Neural crest cell (in vitro differentiated cells): ENCODE measurements around the gene LBHD2. TPM values are rescaled to one million over a fixed set of nuclear protein-coding genes. Genes with fewer than 3 reads are reported as not detected.

ENCODE experiments used
- DNase-seq: peaks from one replicate; pipeline ENCODE4 v3.0.0; 2021; ENCODE audit warnings: low read depth, mixed read lengths, low spot score
- H3K27ac Mint-ChIP-seq: one replicate; pipeline ENCODE4 v1.8.0; 2021; ENCODE audit warnings: mild to moderate bottlenecking, mixed read lengths; ENCODE audit not compliant: unreplicated experiment
- H3K27me3 Mint-ChIP-seq: 2 replicates; pipeline ENCODE4 v1.8.0; 2021; ENCODE audit warnings: low read depth, mild to moderate bottlenecking, mixed read lengths
- H3K36me3 Mint-ChIP-seq: 2 replicates; pipeline ENCODE4 v1.8.0; 2021; ENCODE audit warnings: low read depth, mild to moderate bottlenecking, mixed read lengths
- H3K4me1 Mint-ChIP-seq: 2 replicates; pipeline ENCODE4 v1.8.0; 2021; ENCODE audit warnings: mixed read lengths
- H3K4me3 Mint-ChIP-seq: one replicate; pipeline ENCODE4 v1.8.0; 2021; ENCODE audit warnings: mild to moderate bottlenecking, mixed read lengths
- H3K9me3 Mint-ChIP-seq: 2 replicates; pipeline ENCODE4 v1.8.0; 2021; ENCODE audit warnings: mixed read lengths
- total RNA-seq: library from RNA; stranded (reverse); gene quantifications from 2 replicates; pipeline ENCODE4 v1.2.1, GENCODE V29; 2021
- TF ChIP-seq, protein P1 (sequence below): fragments of 200-600 bp; sonication (generic); conservative IDR thresholded peaks from 2 replicates; pipeline ENCODE4 v1.5.0; 2021; ENCODE audit warnings: antibody characterized with exemption, mild to moderate bottlenecking

The LBHD2 gene
- total RNA-seq, 1 donor from 2014 or later: not detected

DNA sequence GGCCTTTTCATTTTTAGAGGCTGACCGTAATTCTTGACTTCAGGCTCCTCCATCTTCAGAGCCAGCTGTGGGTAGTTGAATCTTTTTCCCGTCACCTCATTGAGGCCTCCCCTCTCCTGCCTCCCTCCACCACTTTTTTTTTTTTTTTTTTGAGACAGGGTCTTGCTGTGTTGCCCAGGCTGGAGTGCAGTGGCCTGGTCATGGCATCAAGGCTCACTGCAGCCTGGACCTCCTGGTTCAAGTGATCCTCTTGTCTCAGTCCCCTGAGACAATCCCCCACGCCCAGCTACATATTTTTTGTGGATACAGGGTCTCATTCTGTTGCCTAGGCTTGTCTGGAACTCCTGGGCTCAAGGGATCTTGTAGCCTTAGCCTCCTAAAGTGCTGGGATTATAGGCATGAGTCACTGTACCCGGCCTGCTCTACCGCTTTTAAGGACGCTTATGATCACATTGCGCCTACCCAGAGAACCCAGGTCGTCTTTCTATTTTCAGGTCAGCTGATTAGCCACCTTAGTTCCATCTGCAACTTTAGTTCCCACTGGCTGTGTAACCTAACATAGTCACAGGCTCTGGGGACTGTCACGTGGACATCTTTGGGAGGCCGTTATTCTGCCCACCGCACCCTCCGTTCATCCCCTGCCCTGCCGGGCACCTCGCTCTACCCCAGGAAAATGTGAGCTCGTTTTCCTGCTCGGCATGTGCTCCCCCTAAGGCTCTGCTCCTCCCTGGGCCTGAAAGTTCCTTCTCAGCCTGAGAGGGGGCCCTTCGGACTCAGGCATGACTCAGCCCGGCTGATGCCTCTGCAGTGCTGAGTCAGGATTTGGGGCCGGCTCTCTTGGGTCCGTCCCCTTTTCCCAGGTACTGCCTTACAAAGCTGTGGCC lies 52.6 kb downstream of the LBHD2 start:
- peaks cover 23% of the 10 kb centered on the region for H3K27me3 Mint-ChIP-seq
- H3K9me3 Mint-ChIP-seq: no peaks in the 10 kb centered on the region
- H3K27ac Mint-ChIP-seq: no peak overlapping the region
- H3K4me1 Mint-ChIP-seq: peaks cover 15% of the 10 kb centered on the region
- no peak overlapping the region for H3K4me3 Mint-ChIP-seq
- H3K36me3 Mint-ChIP-seq: no peaks in the 10 kb centered on the region
- TF ChIP-seq, protein P1, sequence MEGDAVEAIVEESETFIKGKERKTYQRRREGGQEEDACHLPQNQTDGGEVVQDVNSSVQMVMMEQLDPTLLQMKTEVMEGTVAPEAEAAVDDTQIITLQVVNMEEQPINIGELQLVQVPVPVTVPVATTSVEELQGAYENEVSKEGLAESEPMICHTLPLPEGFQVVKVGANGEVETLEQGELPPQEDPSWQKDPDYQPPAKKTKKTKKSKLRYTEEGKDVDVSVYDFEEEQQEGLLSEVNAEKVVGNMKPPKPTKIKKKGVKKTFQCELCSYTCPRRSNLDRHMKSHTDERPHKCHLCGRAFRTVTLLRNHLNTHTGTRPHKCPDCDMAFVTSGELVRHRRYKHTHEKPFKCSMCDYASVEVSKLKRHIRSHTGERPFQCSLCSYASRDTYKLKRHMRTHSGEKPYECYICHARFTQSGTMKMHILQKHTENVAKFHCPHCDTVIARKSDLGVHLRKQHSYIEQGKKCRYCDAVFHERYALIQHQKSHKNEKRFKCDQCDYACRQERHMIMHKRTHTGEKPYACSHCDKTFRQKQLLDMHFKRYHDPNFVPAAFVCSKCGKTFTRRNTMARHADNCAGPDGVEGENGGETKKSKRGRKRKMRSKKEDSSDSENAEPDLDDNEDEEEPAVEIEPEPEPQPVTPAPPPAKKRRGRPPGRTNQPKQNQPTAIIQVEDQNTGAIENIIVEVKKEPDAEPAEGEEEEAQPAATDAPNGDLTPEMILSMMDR: no peak
- no peak for DNase-seq

- TF ChIP-seq, protein P1: no peak
- Mint-ChIP-seq H3K27ac (no peak overlapping the region), H3K36me3 (no peaks in the 10 kb centered on the region), H3K27me3 (peaks cover 34% of the 10 kb centered on the region), H3K4me1 (peaks cover 15% of the 10 kb centered on the region), H3K9me3 (no peaks in the 10 kb centered on the region), H3K4me3 (no peak overlapping the region)
- no peak for DNase-seq
Measured at GRCh38 chr14:103137689-103138300, 53.8 kb downstream of the LBHD2 start.

GRCh38 chr14:103138301-103139131 lies 54.5 kb downstream of the LBHD2 start:
- TF ChIP-seq, protein P1: no peak
- H3K36me3 Mint-ChIP-seq: no peaks in the 10 kb centered on the region
- H3K4me1 Mint-ChIP-seq: peaks cover 15% of the 10 kb centered on the region
- H3K27ac Mint-ChIP-seq: no peak overlapping the region
- no peaks in the 10 kb centered on the region for H3K9me3 Mint-ChIP-seq
- peaks cover 37% of the 10 kb centered on the region for H3K27me3 Mint-ChIP-seq
- DNase-seq: no peak
- no peak overlapping the region for H3K4me3 Mint-ChIP-seq

DNA sequence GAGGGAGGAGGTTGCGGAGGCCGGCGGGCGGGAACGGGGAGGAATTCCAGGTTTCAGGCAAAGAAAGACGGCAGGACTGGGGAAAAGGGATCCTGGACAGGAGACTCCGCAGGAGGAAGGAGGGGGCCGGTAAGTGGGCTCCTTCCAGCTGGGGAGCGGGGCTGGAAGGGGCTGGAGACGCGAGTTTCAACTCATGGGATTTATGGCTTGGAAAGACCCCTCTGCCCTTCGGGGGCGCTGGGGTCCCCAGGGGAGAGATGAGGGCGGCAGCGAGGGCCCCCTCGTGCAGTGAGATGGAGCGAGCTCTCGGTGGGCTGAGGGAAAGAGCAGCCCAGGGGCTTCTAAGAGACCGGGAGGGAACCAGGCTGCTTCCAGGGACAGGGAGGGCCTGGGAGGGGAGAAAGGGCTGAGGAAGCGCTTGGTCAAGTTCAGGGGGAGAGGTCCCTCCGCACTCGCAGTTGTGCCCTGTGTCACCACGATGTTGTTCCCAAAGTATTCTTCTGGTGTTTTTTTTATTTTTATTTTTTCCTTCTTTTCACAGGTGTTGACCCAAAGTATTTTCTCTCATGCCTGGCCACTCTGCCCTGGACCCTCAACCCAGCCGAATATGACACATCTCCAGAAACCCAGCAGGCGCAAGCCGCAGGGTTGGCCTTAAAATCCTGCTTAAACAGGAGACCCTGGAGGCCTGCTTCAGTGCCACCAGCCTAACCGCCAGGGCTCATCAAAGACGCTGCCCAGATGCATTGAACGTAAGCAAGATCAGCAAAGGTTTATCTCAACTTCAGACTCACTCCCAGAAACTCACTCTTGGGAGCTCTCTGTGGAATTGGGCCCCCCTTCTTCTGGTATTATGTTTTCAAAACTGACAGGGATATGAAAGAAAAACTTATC lies 55.4 kb downstream of the LBHD2 start:
- peaks cover 37% of the 10 kb centered on the region for H3K27me3 Mint-ChIP-seq
- DNase-seq: no peak
- H3K4me1 Mint-ChIP-seq: peaks cover 15% of the 10 kb centered on the region
- H3K4me3 Mint-ChIP-seq: peak overlapping the region; percentile 75
- H3K9me3 Mint-ChIP-seq: no peaks in the 10 kb centered on the region
- no peaks in the 10 kb centered on the region for H3K36me3 Mint-ChIP-seq
- H3K27ac Mint-ChIP-seq: no peak overlapping the region
- TF ChIP-seq, protein P1: no peak

Other genes starting within 250 kb of the LBHD2 start
- gene AMN, start 161.5 kb upstream of the LBHD2 start, total RNA-seq: 0.23 and 0.66 TPM in 2 replicates
- gene CDC42BPB, start 26.7 kb upstream of the LBHD2 start, total RNA-seq: 94.4 and 94.8 TPM in 2 replicates
- gene EXOC3L4, start 10.5 kb downstream of the LBHD2 start, total RNA-seq: not detected in 2 replicates
- 11.6 and 12.8 TPM in 2 replicates for gene TNFAIP2, start 39.3 kb downstream of the LBHD2 start, total RNA-seq